SU-DHL-6 (cell line): ENCODE measurements around the gene ITGB8.

Source experiments
- H2AFZ ChIP-seq: fragments of 200-600 bp; sonication (generic); 2 replicates; pipeline ENCODE4 v1.6.1; 2014; ENCODE audit warnings: low read depth, mild to moderate bottlenecking, moderate library complexity, mixed read lengths, antibody characterized with exemption, low read length; ENCODE audit not compliant: severe bottlenecking
- H3F3A ChIP-seq: fragments of 200-600 bp; shearing (Covaris generic); 2 replicates; pipeline ENCODE4 v1.6.0; 2016; ENCODE audit warnings: antibody characterized with exemption, mild to moderate bottlenecking; ENCODE audit not compliant: insufficient read depth
- H3K27ac ChIP-seq: fragments of 200-600 bp; sonication (generic); 2 replicates; pipeline ENCODE4 v1.5.1; 2016; ENCODE audit warnings: low read depth, mild to moderate bottlenecking, low read length, moderate library complexity, mixed read lengths
- H3K27me3 ChIP-seq: fragments of 200-600 bp; sonication (generic), shearing (Covaris generic); 2 replicates; pipeline ENCODE4 v1.6.0; 2014; ENCODE audit warnings: mild to moderate bottlenecking, low read length
- H3K36me3 ChIP-seq: fragments of 200-600 bp; sonication (generic); 2 replicates; pipeline ENCODE4 v1.6.1; 2014; ENCODE audit warnings: mild to moderate bottlenecking, low read length, mixed read lengths
- H3K4me2 ChIP-seq: fragments of 300-600, 200-600 bp; shearing (Covaris generic), sonication (generic); 2 replicates; pipeline ENCODE4 v1.6.0; 2014; ENCODE audit warnings: low read length, low read depth, mild to moderate bottlenecking; ENCODE audit not compliant: poor library complexity, severe bottlenecking
- H3K4me3 ChIP-seq: fragments of 200-600 bp; sonication (generic); 2 replicates; pipeline ENCODE4 v1.5.1; 2014; ENCODE audit warnings: antibody characterized with exemption, low read length, mild to moderate bottlenecking, mixed read lengths; ENCODE audit not compliant: insufficient read depth, poor library complexity, severe bottlenecking
- H3K79me2 ChIP-seq: fragments of 200-600 bp; sonication (generic); 2 replicates; pipeline ENCODE4 v1.6.1; 2014; ENCODE audit warnings: mild to moderate bottlenecking, low read length, moderate library complexity; ENCODE audit not compliant: insufficient read depth
- H3K9ac ChIP-seq: fragments of 200-600 bp; sonication (generic); 2 replicates; pipeline ENCODE4 v1.7.0; 2014; ENCODE audit warnings: mild to moderate bottlenecking, low read length
- H3K9me2 ChIP-seq: fragments of 200-600 bp; sonication (generic); replicated peaks from 2 replicates; pipeline ENCODE4 v1.6.1; 2014; ENCODE audit warnings: low read length; ENCODE audit not compliant: insufficient read depth
- H3K9me3 ChIP-seq: fragments of 200-600 bp; sonication (generic); 2 replicates; pipeline ENCODE4 v1.6.1; 2014; ENCODE audit warnings: low read length, mixed read lengths; ENCODE audit not compliant: insufficient read depth
- H4K20me1 ChIP-seq: fragments of 200-600 bp; sonication (generic); 2 replicates; pipeline ENCODE4 v1.6.1; 2014; ENCODE audit warnings: low read depth, mild to moderate bottlenecking, antibody characterized with exemption, low read length, moderate library complexity, mixed read lengths
- CTCF ChIP-seq: fragments of 200-600 bp; sonication (generic); IDR thresholded peaks from one replicate; pipeline ENCODE4 v1.5.1; 2017; ENCODE audit warnings: antibody characterized with exemption, mild to moderate bottlenecking, low read length, moderate library complexity; ENCODE audit not compliant: insufficient read depth, poor library complexity, severe bottlenecking
- EZH2phosphoT487 ChIP-seq: fragments of 200-600 bp; sonication (generic), shearing (Covaris generic); conservative IDR thresholded peaks from 2 replicates; pipeline ENCODE4 v1.6.1; 2018; ENCODE audit warnings: mild to moderate bottlenecking, antibody characterized with exemption, low read length, moderate library complexity, mixed read lengths

ITGB8 gene

GRCh38 chr7:20284003-20284770 is 46.5 kb upstream of the ITGB8 start:
- Histone ChIP-seq H3K9me2 (no peaks in the 10 kb centered on the region), H3K9ac (no peak overlapping the region), H3K4me2 (no peak overlapping the region), H3K79me2 (no peaks in the 10 kb centered on the region), H4K20me1 (no peaks in the 10 kb centered on the region), H3K27ac (no peak overlapping the region), H3F3A (peaks cover 5% of the 10 kb centered on the region), H3K4me3 (no peak overlapping the region), H3K9me3 (no peaks in the 10 kb centered on the region), H3K36me3 (no peaks in the 10 kb centered on the region), H3K27me3 (no peaks in the 10 kb centered on the region), H2AFZ (no peak overlapping the region)
- TF ChIP-seq CTCF = no peak
- no peak for TF ChIP-seq EZH2phosphoT487

- Histone ChIP-seq H3K9ac (no peak overlapping the region), H4K20me1 (no peaks in the 10 kb centered on the region), H3K36me3 (no peaks in the 10 kb centered on the region), H3K27me3 (no peaks in the 10 kb centered on the region), H2AFZ (no peak overlapping the region), H3K4me2 (no peak overlapping the region), H3K27ac (no peak overlapping the region), H3K9me3 (no peaks in the 10 kb centered on the region), H3K4me3 (no peak overlapping the region), H3K9me2 (no peaks in the 10 kb centered on the region), H3F3A (peaks cover 5% of the 10 kb centered on the region), H3K79me2 (no peaks in the 10 kb centered on the region)
- TF ChIP-seq EZH2phosphoT487 (no peak), CTCF (no peak)
These were observed 45.9 kb upstream of the ITGB8 start for GRCh38 chr7:20284771-20285143.

- H3K79me2 ChIP-seq = no peaks in the 10 kb centered on the region
- H3K4me2 ChIP-seq = no peak overlapping the region
These were observed 43.4 kb upstream of the ITGB8 start for GRCh38 chr7:20287317-20287716.

More at GRCh38 chr7:20287317-20287716, 43.4 kb upstream of the ITGB8 start:
- no peaks in the 10 kb centered on the region for H3K27me3 ChIP-seq
- no peaks in the 10 kb centered on the region for H3K9me3 ChIP-seq
- H3K36me3 ChIP-seq = no peaks in the 10 kb centered on the region
- H3F3A ChIP-seq = no peaks in the 10 kb centered on the region
- H2AFZ ChIP-seq = no peak overlapping the region
- no peak overlapping the region for H3K9ac ChIP-seq
- no peaks in the 10 kb centered on the region for H4K20me1 ChIP-seq
- no peak overlapping the region for H3K27ac ChIP-seq
- no peak overlapping the region for H3K4me3 ChIP-seq
- no peaks in the 10 kb centered on the region for H3K9me2 ChIP-seq
- TF ChIP-seq EZH2phosphoT487 (no peak), CTCF (no peak)
